H54 (cell line): ENCODE data around the gene TMEM168.
"Not testable (repeated sequence)": the region's sequence is repeated elsewhere in the genome, so short reads cannot be mapped to it uniquely, and the experiment has no call there.

ENCODE experiments used
- DNase-seq: peaks from one replicate; pipeline ENCODE4 v3.0.0; 2011; ENCODE audit warnings: low spot score, mixed read lengths; ENCODE audit not compliant: insufficient read length
- FAIRE-seq: peaks from 3 replicates; lab custom pipeline; 2011; peaks lifted over from hg19 to GRCh38; lab: Jason Lieb, UNC
- POLR2A ChIP-seq: IDR thresholded peaks from 2 replicates; pipeline ENCODE4 v1.6.1; 2011; ENCODE audit warnings: low read depth, mild to moderate bottlenecking, low read length

TMEM168 gene

DNA sequence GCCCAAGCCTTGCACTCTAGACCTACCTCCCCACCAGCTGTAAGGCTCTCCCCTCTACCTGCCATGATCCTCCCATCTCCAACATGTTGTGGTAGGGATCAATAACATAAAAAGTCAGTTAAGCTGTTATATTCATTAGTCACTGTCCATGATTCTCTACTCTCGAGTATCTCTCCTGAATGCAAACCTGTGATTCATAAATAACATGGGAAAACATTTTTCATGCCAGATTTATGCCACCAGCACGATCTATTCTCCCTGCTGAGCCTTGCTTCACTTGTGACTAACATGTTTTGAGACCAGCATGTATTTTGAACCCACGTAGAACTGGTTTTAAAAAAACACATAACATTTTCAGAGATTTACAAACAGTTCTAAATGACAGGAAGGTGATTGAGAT, 30.3 kb downstream of the TMEM168 start:
- DNase-seq, result no peak
- TF ChIP-seq POLR2A, result no peak
- FAIRE-seq, result no peak

DNA sequence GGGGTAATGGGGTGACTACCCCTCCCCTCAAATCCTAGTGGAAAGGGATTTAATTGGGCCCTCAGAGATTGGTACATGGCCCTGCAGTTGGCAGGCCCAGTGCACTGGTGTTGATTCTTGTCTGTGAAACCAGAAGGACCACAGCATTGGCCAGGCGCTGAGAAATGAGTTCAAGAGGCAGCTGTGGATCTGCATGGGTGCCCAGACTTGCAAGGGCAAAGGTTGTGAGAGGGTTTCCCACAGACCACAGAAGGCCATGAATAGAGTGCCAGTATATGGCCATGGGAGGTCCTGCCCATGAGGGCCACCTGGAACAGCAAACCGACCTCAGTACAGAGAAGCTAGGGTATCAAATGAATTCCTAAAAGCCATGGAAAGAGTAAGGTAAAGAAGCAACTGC, 32.9 kb downstream of the TMEM168 start:
- TF ChIP-seq POLR2A, result no peak
- FAIRE-seq (no peak), DNase-seq (no peak)

DNA sequence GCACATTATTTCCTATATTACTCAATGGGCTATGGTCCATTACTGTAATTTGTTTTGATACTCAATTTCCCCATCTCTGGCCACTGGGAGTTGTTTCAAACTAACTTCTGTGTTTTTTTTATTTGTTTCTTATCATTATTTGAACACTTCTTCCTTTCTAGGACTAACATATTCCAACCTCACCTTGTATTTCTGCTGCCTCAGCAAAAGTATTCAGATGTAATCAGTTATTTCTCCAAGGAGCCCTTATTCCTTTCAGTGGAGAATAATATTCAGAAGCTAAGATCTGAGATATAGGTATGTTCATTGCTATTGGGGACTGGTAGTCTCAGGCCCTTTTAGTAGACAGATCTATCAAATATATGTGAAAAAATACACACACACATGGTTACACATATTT, 36.9 kb downstream of the TMEM168 start:
- no peak for FAIRE-seq
- DNase-seq, result no peak
- TF ChIP-seq POLR2A, result no peak

DNA sequence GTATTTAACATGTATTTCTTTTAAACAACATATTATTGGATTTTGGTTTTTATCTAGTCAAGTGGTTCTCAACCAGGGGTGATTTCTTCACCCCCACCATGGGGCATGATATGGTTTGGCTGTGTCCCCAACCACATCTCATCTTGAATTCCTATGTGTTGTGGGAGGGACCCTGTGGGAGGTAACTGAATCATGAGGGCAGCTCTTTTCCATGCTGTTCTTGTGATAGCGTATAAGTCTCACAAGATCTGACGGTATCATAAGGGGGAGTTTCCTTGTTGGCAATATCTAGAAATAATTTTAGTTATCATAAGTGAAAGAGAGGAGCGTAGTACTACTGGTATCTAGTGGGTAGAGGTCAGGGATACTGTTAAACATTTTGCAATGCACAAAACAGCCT, 37.6 kb downstream of the TMEM168 start:
- FAIRE-seq, result no peak
- DNase-seq, result no peak
- TF ChIP-seq POLR2A, result no peak

DNA sequence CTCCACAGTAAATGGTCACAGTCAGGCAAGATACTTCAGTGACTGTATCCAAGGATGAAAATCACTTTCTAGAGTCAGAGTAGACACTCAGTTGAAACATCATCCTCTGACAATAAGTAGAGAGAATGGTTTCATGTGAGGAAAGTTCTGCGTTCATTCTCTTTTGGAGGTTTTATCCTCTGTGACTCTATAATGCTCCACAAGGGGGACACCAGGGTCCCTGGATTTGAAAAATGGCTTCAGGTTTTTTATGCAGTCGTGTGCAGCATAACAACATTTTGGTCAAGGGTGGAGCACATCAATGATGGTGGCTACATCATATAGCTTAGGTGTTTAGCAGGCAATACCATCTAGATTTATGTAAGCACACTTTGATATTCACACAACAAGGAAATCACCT, 40.4 kb downstream of the TMEM168 start:
- no peak for TF ChIP-seq POLR2A
- DNase-seq, result no peak
- no peak for FAIRE-seq

DNA sequence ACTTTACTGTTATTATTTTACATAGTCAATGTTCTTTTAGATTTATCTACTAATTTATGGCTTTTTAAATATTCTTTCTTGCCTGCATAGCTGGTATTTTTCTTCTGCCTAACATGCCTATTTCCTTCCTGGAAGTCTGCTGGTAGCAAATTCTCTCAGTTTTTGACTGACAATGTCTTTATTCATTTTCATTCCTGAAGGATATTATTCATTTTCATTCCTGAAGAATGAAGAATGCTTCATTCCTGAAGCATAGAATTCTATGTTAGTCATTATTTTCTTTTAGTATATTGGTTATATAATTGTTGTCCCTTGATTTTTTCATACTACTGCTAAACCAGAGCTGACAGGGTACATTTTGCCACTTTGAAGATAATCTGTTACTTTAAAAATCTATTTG, 41.8 kb downstream of the TMEM168 start:
- no peak for TF ChIP-seq POLR2A
- no peak for DNase-seq
- FAIRE-seq, result no peak

DNA sequence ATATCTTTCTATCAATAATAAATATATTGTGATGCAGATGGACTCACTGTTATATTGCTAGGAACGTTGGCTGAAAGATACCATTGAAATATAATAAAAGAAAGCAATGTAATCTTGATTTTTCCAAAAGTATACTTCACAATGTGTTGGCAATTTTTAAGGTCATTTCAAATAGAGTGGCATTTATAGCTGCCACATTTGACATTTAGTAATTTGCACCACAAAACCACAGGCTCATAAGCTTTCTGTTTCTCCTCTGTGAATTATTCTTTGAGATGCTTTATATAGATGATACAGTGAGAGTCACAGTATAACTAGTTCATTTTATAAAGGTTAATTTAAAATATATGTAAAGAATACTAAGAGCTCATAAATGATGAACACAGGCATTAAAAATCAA, 44.6 kb downstream of the TMEM168 start:
- FAIRE-seq (no peak), DNase-seq (no peak)
- TF ChIP-seq POLR2A, result no peak

DNA sequence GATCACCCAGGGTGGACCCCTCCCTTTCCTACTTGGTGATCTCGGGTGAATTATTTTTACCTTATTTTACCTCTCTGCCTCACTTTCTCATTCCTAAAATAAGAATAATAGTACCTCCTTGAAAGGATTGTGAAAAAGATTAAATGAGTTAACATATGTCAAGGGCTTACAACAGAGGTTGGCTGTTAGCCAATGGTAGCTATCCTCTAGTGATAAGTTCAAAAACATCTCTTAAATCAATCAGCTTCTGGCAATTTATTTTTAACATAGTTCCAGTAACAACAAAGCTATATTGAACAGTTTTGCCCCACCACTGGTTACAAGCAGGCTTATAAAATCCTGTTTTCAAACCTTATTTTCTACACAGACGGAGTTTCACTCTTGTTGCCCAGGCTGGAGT, 45.4 kb downstream of the TMEM168 start:
- no peak for TF ChIP-seq POLR2A
- no peak for DNase-seq
- no peak for FAIRE-seq

DNA sequence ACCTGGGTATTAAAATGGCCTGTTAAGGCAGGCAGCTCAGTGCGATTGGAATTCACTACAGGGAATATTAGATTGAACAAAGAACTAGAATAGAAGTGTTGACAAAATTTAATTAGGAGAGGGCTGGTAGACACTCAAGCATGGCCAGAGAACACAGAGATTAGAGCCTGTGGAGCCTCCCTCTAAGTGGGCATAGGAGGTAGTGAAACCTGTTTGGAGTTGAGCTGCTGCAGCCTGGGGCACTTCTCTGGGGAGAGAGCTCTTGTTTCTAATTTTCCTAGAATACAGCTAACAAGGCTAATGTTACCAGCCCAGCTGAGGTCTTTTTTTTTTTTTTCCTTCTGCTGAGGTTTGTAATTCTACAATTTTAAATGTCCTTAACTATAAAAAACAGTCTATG, 46.4 kb downstream of the TMEM168 start:
- FAIRE-seq (no peak), DNase-seq (no peak)
- TF ChIP-seq POLR2A, result no peak

DNA sequence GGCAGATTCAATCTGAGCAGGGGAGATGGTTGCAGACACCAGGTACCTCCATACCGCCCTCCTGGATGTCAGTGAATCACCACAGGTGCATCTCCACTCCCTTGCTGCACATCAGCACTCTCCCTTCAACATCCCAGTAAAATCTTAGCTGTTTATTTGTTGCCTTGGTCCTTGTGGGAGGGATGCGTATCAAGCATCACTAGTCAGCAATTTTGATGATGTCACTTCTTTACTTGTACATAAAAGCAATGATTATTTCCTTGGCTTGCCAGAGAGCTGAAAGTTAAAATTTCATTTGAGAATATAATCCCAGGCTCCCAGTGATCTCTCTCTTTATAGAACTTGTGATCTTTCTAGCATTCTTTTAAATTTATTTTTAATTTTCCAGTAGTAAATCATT, 49.5 kb downstream of the TMEM168 start:
- FAIRE-seq, result no peak
- TF ChIP-seq POLR2A, result no peak
- no peak for DNase-seq

DNA sequence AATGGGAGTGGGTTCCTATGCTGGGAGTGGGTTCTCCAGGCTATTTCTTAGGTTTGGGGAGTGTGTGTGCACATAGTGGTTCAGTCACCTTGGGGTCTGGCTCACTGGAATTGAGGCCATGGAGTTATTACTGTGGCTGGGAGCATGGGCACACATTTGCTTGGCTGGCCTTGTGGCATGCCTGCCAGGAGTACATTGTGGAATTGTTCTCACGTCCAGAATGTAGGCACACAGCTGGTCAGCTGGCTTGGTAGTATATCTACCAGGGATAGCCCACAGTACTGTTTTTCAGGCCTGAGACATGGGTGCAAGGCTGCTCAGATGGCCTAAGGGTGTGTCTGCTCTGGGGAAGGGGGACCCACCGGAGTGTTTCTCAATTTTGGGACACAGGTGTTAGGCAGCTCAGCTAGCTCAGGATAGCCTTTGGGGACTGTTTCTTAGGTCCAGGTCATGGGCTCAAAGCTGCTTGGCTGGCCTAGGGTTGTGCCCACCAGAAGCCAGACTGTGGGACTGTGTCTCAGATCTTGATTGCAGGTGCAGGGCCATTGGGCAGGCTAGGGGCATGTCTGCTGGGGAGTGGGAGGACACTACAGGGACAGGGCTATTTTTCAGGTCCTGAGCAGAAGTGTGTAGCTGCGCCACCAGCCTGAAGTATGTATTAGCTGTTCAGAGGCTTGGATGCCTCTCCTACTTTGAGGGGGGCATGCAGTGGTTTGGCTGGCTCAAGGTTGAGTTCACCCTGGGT, 50.6 kb downstream of the TMEM168 start:
- FAIRE-seq (no peak), DNase-seq (no peak)
- TF ChIP-seq POLR2A, result no peak

DNA sequence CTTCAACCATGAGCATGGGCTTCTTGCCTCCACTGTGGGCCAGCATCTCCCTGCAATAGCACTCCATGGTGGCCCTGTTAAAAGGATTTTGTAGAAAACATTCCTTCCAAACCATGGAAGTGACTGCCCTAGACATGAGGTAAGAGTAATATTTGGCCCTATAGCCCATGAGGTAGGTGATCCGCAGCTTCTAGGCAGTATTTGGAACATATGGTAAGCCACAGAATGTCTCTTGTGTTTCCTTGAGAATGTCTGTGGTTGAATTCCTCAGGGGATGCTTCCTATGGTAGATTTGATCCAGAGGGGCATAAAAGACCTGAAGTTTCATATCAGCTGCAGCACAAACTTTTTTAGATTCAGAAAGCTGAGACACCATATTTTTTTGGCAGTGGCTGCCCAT, 54.9 kb downstream of the TMEM168 start:
- FAIRE-seq (no peak), DNase-seq (no peak)
- no peak for TF ChIP-seq POLR2A

DNA sequence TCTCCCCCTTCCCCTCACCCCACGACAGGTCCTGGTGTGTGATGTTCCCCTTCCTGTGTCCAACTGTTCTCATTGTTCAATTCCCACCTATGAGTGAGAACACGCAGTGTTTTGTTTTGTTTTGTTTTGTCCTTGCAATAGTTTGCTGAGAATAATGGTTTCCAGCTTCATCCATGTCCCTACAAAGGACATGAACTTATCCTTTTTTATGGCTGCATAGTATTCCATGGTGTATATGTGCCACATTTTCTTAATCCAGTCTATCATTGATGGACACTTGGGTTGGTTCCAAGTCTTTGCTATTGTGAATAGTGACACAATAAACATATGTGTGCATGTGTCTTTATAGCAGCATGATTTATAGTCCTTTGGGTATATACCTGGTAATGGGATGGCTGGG, 58.9 kb downstream of the TMEM168 start:
- DNase-seq, result not testable (repeated sequence)

DNA sequence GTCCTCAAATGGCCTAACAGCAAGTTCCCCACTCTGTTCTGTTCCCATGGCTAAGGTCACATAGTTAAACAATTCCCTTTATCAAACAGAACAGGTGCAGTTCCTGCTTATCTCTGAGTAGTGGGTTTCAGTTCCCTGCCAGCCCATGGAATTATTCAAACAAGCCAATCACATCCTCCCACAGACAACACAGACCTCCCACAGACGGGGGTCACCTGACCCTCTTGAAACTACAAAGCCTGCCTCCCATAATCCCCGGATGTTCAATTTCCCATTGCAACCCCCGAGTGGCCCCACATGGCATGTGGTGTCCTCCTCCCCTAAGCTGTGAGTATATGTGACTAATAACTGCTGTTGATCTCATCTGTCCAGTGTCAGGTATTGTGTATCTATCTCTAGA, 64.1 kb downstream of the TMEM168 start:
- FAIRE-seq (no peak), DNase-seq (no peak)
- TF ChIP-seq POLR2A, result no peak

More for the DNA sequence above, 58.9 kb downstream of the TMEM168 start:
- not testable (repeated sequence) for FAIRE-seq

DNA sequence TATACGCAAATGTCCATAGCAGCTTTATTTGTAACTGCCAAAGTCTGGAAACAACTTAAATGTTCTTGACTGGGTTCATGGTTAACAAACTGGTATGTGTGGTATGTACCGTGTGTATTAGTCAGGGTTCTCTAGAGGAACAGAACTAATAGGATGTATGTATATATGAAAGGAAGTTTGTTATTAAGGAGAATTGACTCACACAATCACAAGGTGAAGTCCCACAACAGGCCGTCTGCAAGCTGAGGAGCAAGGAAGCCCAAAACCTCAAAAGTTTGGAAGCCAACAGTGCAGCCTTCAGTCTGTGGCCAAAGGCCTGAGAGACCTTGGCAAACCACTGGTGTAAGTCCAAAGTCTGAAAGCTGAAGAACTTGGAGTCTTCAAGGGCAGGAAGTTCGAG, 66.8 kb downstream of the TMEM168 start:
- no peak for TF ChIP-seq POLR2A
- DNase-seq (no peak), FAIRE-seq (no peak)

DNA sequence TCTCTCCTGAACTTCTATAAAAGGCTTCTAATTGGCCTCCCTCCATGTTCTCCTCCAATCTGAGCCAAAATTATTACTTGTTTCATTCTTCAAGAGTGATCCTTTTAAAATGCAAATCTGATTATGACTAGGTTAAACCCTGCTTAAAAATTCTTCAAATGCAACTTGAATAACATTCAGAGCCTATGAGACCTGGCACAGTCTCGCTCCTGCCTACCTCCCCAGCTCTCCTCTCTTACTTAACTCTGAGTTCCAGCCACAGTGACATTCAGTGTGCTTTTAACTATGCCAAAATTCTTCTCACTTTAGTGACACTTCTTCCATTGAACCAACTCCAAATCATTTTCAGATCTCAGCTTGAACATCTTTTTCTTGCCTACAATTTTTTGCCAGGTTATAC, 68.8 kb downstream of the TMEM168 start:
- DNase-seq, result no peak
- TF ChIP-seq POLR2A, result no peak
- FAIRE-seq, result no peak

DNA sequence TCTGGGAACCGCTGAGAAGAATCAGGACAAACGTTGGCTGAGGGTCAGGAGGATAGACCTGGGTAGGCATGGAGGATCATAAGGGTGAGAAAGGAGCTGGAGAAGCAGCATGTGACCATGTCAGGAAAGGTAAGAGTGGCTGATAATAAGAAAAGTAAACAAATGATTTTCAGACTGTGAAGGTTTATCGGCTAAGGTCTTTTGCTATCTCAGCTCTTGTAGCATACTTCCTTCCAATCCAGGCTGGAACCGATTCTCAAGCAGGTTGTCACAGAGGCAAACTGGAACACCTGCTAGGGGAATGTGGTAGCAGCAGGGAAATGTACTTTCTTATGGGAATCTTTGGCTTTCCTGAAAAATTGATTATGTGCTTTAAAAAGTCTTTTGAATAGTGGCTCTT, 74.7 kb downstream of the TMEM168 start:
- FAIRE-seq (no peak), DNase-seq (no peak)
- TF ChIP-seq POLR2A, result no peak
